Pulmonary artery endothelial cell (primary cell): Measurements from ENCODE around the gene TRIML1. TPM values are rescaled to one million over a fixed set of nuclear protein-coding genes. Genes with fewer than 3 reads are reported as not detected.

Source experiments
- total RNA-seq: library from RNA; depleted of rRNA; stranded (reverse); fragments of >200 nt; gene quantifications from 2 replicates; pipeline ENCODE4 v1.2.3, GENCODE V29; 2014

Gene TRIML1
- total RNA-seq, 1 donor from 2014 or later = not detected

Other genes starting within 250 kb of the TRIML1 start
- gene ZFP42, start 143.7 kb upstream of the TRIML1 start, total RNA-seq = not detected in 2 replicates
- gene TRIML2, start 29.8 kb upstream of the TRIML1 start, total RNA-seq = 0.07 TPM in 1 of 2 replicates, not detected in the other